Measurements from ENCODE around the gene TMEM259. TPM values are rescaled to one million over a fixed set of nuclear protein-coding genes. Genes with fewer than 3 reads are reported as not detected.

Gene TMEM259
- total and polyA plus RNA-seq, 2 of the 13 experiments (the other 11 are each of a cell fraction or from before 2014, with no cell fraction given), result 64.7 to 164 TPM

DNA sequence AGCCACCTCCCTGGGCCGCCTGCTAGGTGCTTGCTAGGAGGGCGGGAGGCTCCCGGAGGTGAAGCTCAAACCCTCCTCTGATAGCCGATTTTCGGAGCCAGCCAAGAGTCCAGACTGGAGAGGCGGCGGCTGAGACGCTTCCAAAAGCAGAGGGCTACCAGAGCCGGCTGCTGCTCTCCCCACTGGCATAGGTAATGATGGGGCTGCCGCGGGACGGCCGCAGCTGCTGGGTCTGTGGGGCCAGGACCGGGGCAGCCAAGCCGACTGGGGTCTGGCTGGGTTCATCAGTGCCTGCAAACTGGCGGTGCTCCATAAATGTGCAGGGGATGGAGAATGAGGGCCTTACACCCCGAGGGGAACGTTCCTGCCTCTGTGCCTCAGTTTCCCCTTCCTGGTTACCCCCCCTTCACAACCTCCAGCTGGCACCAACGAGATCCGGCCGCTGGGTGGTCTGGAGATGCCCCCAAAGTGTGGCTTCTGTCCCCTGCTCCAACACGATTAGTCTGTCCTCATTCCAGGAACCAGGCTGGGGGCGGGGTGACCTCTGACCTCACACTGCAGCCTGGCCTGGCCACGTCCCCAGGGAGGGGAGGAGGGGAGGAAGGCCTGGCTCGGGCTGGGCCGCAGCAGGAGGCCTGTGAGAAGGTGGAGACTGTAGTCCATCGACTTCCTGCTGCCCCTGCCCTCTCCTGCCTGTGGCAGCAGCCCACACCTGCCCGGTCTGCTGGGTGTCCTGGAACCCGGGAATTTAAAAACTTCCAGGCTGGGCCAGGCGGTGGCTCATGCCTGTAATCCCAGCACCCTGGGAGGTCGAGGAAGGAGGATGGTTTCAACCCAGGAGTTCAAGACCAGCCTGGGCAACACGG, 40.6 kb downstream of the TMEM259 start (continued):
- TF ChIP-seq, protein P1, sequence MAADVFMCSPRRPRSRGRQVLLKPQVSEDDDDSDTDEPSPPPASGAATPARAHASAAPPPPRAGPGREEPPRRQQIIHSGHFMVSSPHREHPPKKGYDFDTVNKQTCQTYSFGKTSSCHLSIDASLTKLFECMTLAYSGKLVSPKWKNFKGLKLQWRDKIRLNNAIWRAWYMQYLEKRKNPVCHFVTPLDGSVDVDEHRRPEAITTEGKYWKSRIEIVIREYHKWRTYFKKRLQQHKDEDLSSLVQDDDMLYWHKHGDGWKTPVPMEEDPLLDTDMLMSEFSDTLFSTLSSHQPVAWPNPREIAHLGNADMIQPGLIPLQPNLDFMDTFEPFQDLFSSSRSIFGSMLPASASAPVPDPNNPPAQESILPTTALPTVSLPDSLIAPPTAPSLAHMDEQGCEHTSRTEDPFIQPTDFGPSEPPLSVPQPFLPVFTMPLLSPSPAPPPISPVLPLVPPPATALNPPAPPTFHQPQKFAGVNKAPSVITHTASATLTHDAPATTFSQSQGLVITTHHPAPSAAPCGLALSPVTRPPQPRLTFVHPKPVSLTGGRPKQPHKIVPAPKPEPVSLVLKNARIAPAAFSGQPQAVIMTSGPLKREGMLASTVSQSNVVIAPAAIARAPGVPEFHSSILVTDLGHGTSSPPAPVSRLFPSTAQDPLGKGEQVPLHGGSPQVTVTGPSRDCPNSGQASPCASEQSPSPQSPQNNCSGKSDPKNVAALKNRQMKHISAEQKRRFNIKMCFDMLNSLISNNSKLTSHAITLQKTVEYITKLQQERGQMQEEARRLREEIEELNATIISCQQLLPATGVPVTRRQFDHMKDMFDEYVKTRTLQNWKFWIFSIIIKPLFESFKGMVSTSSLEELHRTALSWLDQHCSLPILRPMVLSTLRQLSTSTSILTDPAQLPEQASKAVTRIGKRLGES (CRISPR knock-in tag; IDR thresholded peaks at IDR 0.05; ENCODE audit: borderline replicate concordance), result no peak
- peak; percentile 92; the same call in 1 of the 2 replicates for TF ChIP-seq ZNF292 (CRISPR knock-in tag; IDR thresholded peaks at IDR 0.05; ENCODE audit: borderline replicate concordance, low read depth)
- TF ChIP-seq NFKBIZ (CRISPR knock-in tag; IDR thresholded peaks at IDR 0.05), result peak; percentile 48; the same call in 1 of the 2 replicates
- TF ChIP-seq ISL2 (CRISPR knock-in tag; IDR thresholded peaks at IDR 0.05), result 0 out of 2 replicates have a peak, but pooled peaks have one; percentile 17
- no peak for TF ChIP-seq FOXP1 (IDR thresholded peaks at IDR 0.05)
- no peak for TF ChIP-seq FOXP1 (CRISPR knock-in tag; IDR thresholded peaks at IDR 0.05)
- 0 out of 2 replicates have a peak, but pooled peaks have one; percentile 31 for TF ChIP-seq ZNF629 (CRISPR knock-in tag; conservative IDR thresholded peaks at IDR 0.05)
- TF ChIP-seq THYN1 (CRISPR knock-in tag; IDR thresholded peaks at IDR 0.05; ENCODE audit: borderline replicate concordance, low read depth), result 0 out of 2 replicates have a peak, but pooled peaks have one; percentile 44
- TF ChIP-seq ZNF337 (CRISPR knock-in tag; IDR thresholded peaks at IDR 0.05; ENCODE audit: borderline replicate concordance, low read depth), result peak; percentile 68; the same call in 1 of the 2 replicates
- no peak for TF ChIP-seq HNRNPK (IDR thresholded peaks at IDR 0.05; ENCODE audit: low read depth, low read length, poor library complexity, severe bottlenecking)
- peak; percentile 82; the same call in 1 of the 2 replicates for TF ChIP-seq KDM2A (CRISPR knock-in tag; IDR thresholded peaks at IDR 0.05; ENCODE audit: borderline replicate concordance, low read depth)
- peak; percentile 87 for TF ChIP-seq SP4 (CRISPR knock-in tag; IDR thresholded peaks at IDR 0.05)
- TF ChIP-seq, protein P2, sequence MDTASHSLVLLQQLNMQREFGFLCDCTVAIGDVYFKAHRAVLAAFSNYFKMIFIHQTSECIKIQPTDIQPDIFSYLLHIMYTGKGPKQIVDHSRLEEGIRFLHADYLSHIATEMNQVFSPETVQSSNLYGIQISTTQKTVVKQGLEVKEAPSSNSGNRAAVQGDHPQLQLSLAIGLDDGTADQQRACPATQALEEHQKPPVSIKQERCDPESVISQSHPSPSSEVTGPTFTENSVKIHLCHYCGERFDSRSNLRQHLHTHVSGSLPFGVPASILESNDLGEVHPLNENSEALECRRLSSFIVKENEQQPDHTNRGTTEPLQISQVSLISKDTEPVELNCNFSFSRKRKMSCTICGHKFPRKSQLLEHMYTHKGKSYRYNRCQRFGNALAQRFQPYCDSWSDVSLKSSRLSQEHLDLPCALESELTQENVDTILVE (CRISPR knock-in tag; IDR thresholded peaks at IDR 0.05), result peak; percentile 47; the same call in 1 of the 2 replicates
- TF ChIP-seq MIER2 (CRISPR knock-in tag; IDR thresholded peaks at IDR 0.05), result peak; percentile 65
- peak; percentile 63; the same call in 1 of the 2 replicates for TF ChIP-seq ZNF543 (CRISPR knock-in tag; IDR thresholded peaks at IDR 0.05)
- TF ChIP-seq, protein P3, sequence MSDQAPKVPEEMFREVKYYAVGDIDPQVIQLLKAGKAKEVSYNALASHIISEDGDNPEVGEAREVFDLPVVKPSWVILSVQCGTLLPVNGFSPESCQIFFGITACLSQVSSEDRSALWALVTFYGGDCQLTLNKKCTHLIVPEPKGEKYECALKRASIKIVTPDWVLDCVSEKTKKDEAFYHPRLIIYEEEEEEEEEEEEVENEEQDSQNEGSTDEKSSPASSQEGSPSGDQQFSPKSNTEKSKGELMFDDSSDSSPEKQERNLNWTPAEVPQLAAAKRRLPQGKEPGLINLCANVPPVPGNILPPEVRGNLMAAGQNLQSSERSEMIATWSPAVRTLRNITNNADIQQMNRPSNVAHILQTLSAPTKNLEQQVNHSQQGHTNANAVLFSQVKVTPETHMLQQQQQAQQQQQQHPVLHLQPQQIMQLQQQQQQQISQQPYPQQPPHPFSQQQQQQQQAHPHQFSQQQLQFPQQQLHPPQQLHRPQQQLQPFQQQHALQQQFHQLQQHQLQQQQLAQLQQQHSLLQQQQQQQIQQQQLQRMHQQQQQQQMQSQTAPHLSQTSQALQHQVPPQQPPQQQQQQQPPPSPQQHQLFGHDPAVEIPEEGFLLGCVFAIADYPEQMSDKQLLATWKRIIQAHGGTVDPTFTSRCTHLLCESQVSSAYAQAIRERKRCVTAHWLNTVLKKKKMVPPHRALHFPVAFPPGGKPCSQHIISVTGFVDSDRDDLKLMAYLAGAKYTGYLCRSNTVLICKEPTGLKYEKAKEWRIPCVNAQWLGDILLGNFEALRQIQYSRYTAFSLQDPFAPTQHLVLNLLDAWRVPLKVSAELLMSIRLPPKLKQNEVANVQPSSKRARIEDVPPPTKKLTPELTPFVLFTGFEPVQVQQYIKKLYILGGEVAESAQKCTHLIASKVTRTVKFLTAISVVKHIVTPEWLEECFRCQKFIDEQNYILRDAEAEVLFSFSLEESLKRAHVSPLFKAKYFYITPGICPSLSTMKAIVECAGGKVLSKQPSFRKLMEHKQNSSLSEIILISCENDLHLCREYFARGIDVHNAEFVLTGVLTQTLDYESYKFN (CRISPR knock-in tag; conservative IDR thresholded peaks at IDR 0.05), result peak; percentile 83
- TF ChIP-seq, protein P4, sequence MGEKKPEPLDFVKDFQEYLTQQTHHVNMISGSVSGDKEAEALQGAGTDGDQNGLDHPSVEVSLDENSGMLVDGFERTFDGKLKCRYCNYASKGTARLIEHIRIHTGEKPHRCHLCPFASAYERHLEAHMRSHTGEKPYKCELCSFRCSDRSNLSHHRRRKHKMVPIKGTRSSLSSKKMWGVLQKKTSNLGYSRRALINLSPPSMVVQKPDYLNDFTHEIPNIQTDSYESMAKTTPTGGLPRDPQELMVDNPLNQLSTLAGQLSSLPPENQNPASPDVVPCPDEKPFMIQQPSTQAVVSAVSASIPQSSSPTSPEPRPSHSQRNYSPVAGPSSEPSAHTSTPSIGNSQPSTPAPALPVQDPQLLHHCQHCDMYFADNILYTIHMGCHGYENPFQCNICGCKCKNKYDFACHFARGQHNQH (CRISPR knock-in tag; IDR thresholded peaks at IDR 0.05), result peak; percentile 76
- peak; percentile 84 for TF ChIP-seq SP5 (CRISPR knock-in tag; IDR thresholded peaks at IDR 0.05; ENCODE audit: borderline replicate concordance, low read depth)
- no peak for TF ChIP-seq LCORL (IDR thresholded peaks at IDR 0.05)
- TF ChIP-seq LCORL (CRISPR knock-in tag; IDR thresholded peaks at IDR 0.05), result peak; percentile 97
- no peak for TF ChIP-seq MTF1 (CRISPR knock-in tag; IDR thresholded peaks at IDR 0.05)

Data from HepG2 (cell line).